Fibroblast of lung (primary cell): Measurements from ENCODE around the gene DNAH3. TPM values are rescaled to one million over a fixed set of nuclear protein-coding genes. Genes with fewer than 3 reads are reported as not detected.

Experiments used
- DNase-seq, 2 donors: peaks; one replicate each; pipeline versions ENCODE4 v3.0.0 to v3.0.0-alpha.2; 2010; ENCODE audit warnings: low read depth in 2 of 2
- H2AFZ ChIP-seq: 2 replicates; pipeline ENCODE4 v1.5.1; 2012; ENCODE audit warnings: low read length, control low read depth, inconsistent platforms
- H3K27ac ChIP-seq: 2 replicates; pipeline ENCODE4 v1.5.1; 2011; ENCODE audit warnings: low read length, control low read depth; ENCODE audit not compliant: insufficient read depth
- H3K27me3 ChIP-seq: 2 replicates; pipeline ENCODE4 v1.5.1; 2011; ENCODE audit warnings: mild to moderate bottlenecking, low read length; ENCODE audit not compliant: control insufficient read depth, insufficient read depth
- H3K36me3 ChIP-seq: 2 replicates; pipeline ENCODE4 v1.5.1; 2011; ENCODE audit warnings: low read length; ENCODE audit not compliant: control insufficient read depth, insufficient read depth
- H3K4me1 ChIP-seq: 2 replicates; pipeline ENCODE4 v1.5.1; 2011; ENCODE audit warnings: low read length; ENCODE audit not compliant: control insufficient read depth, insufficient read depth; ENCODE audit errors: extremely low read depth
- H3K4me2 ChIP-seq: 2 replicates; pipeline ENCODE4 v1.5.1; 2011; ENCODE audit warnings: low read length, control low read depth; ENCODE audit not compliant: insufficient read depth; ENCODE audit errors: extremely low read depth
- H3K4me3 ChIP-seq, 4 experiments: fragments of 200-600 bp in 1 of 4; sonication (generic) in 1 of 4; replicated peaks in 1 of 4; 2 replicates each; pipeline ENCODE4 v1.5.1; 2011 to 2016; ENCODE audit warnings: low read length in 4 of 4, low read depth in 3 of 4, mild to moderate bottlenecking in 3 of 4, control low read depth in 2 of 4, inconsistent platforms in 1 of 4, mixed read lengths in 1 of 4; ENCODE audit not compliant: insufficient read depth in 1 of 4; ENCODE audit errors: control extremely low read depth in 1 of 4
- H3K79me2 ChIP-seq: 2 replicates; pipeline ENCODE4 v1.5.1; 2012; ENCODE audit warnings: mild to moderate bottlenecking, low read length, inconsistent platforms; ENCODE audit not compliant: control insufficient read depth, insufficient read depth
- H3K9ac ChIP-seq: 2 replicates; pipeline ENCODE4 v1.5.1; 2011; ENCODE audit warnings: mild to moderate bottlenecking, low read length, control low read depth; ENCODE audit not compliant: insufficient read depth
- H3K9me3 ChIP-seq: 2 replicates; pipeline ENCODE4 v1.5.1; 2012; ENCODE audit warnings: low read depth, low read length; ENCODE audit not compliant: control insufficient read depth, insufficient read depth
- H4K20me1 ChIP-seq: 2 replicates; pipeline ENCODE4 v1.5.1; 2011; ENCODE audit warnings: low read length; ENCODE audit not compliant: control insufficient read depth, insufficient read depth; ENCODE audit errors: extremely low read depth
- CTCF ChIP-seq, 2 donors: IDR thresholded peaks in 1 of 2; conservative IDR thresholded peaks in 1 of 2; 1 replicate in 1 of 2; 2 replicates in 1 of 2; pipeline ENCODE4 v1.5.1; 2011 to 2012; ENCODE audit warnings: low read length in 2 of 2, control low read depth in 1 of 2, inconsistent platforms in 1 of 2, low read depth in 1 of 2, mild to moderate bottlenecking in 1 of 2
- EZH2 ChIP-seq: IDR thresholded peaks from 2 replicates; pipeline ENCODE4 v1.5.1; 2012; ENCODE audit warnings: low read length, control low read depth, mild to moderate bottlenecking; ENCODE audit errors: missing control alignments
- polyA plus RNA-seq, 2 donors: library from polyadenylated mRNA; depleted of rRNA in 1 of 2; stranded (reverse) in 1 of 2; unstranded in 1 of 2; fragments of >200 nt; gene quantifications; 2 replicates each; pipeline ENCODE4 v1.2.1, GENCODE V29; 2011 to 2012; ENCODE audit warnings: missing spikeins in 1 of 2
- total RNA-seq: library from RNA; depleted of rRNA; stranded (reverse); fragments of >200 nt; gene quantifications from 2 replicates; pipeline ENCODE4 v1.2.1, GENCODE V29; 2014

The DNAH3 gene
- total and polyA plus RNA-seq, 2 donors (not counting 1 experiment from before 2014, with no cell fraction given), result not detected

GRCh38 chr16:21184834-21185233 is 34.2 kb upstream of the DNAH3 start:
- H3K79me2 ChIP-seq, result no peaks in the 10 kb centered on the region
- H4K20me1 ChIP-seq, result no peaks in the 10 kb centered on the region
- no peaks in the 10 kb centered on the region for H3K9me3 ChIP-seq
- H2AFZ ChIP-seq, result no peak overlapping the region
- H3K4me2 ChIP-seq, result no peak overlapping the region
- TF ChIP-seq CTCF (conservative IDR thresholded peaks at IDR 0.05 in 1 of 2, IDR thresholded peaks at IDR 0.05 in 1 of 2; ENCODE audit: low read depth in 1 of 2, low read length in 2 of 2) (no peak), EZH2 (no peak)
- no peak overlapping the region for H3K27ac ChIP-seq
- H3K9ac ChIP-seq, result no peak overlapping the region
- peaks cover 3% of the 10 kb centered on the region for H3K4me1 ChIP-seq
- H3K36me3 ChIP-seq, result no peaks in the 10 kb centered on the region
- DNase-seq, result no peak
- H3K27me3 ChIP-seq, result no peaks in the 10 kb centered on the region
- H3K4me3 ChIP-seq, result no peak overlapping the region

DNA sequence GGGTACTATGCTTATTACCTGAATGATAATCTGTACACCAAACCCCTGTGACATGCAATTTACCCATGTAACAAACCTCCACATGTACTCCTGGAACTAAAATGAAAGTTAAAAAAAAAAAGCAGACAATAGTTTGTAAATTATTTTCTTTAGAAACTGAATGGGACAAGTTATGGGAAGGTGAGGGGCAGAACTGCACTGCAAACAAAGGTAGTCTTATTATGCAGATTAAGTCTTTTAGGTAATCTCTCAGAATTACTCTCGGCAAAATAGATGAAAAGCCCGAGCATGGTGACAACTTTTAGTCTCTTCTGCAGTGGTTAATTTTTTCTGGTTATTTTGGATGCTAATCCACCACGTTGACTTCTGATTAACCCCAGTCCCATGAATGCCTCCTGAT is 33.3 kb upstream of the DNAH3 start:
- Histone ChIP-seq H3K79me2 (no peaks in the 10 kb centered on the region), H2AFZ (no peak overlapping the region), H3K36me3 (peaks cover 2% of the 10 kb centered on the region), H3K9me3 (no peaks in the 10 kb centered on the region), H3K9ac (no peak overlapping the region), H3K27ac (no peak overlapping the region), H3K4me3 (no peak overlapping the region), H3K4me2 (no peak overlapping the region), H3K4me1 (peaks cover 3% of the 10 kb centered on the region), H4K20me1 (no peaks in the 10 kb centered on the region), H3K27me3 (no peaks in the 10 kb centered on the region)
- DNase-seq, result no peak
- TF ChIP-seq CTCF (conservative IDR thresholded peaks at IDR 0.05 in 1 of 2, IDR thresholded peaks at IDR 0.05 in 1 of 2; ENCODE audit: low read depth in 1 of 2, low read length in 2 of 2) (no peak), EZH2 (no peak)

- H3K4me1 ChIP-seq, result no peaks in the 10 kb centered on the region
- no peak for TF ChIP-seq EZH2
- no peak for TF ChIP-seq CTCF (conservative IDR thresholded peaks at IDR 0.05 in 1 of 2, IDR thresholded peaks at IDR 0.05 in 1 of 2; ENCODE audit: low read depth in 1 of 2, low read length in 2 of 2)
- no peak overlapping the region for H3K4me2 ChIP-seq
- no peak overlapping the region for H3K4me3 ChIP-seq
- peaks cover 2% of the 10 kb centered on the region for H3K36me3 ChIP-seq
- no peaks in the 10 kb centered on the region for H3K9me3 ChIP-seq
- no peaks in the 10 kb centered on the region for H3K79me2 ChIP-seq
- no peak for DNase-seq
- no peaks in the 10 kb centered on the region for H3K27me3 ChIP-seq
- H3K27ac ChIP-seq, result no peak overlapping the region
- H3K9ac ChIP-seq, result no peak overlapping the region
- no peaks in the 10 kb centered on the region for H4K20me1 ChIP-seq
- H2AFZ ChIP-seq, result no peak overlapping the region
Observed at GRCh38 chr16:21179983-21180365, 29.3 kb upstream of the DNAH3 start.
